ENCODE data around the gene SKA2.
"Not testable (repeated sequence)": the region's sequence is repeated elsewhere in the genome, so short reads cannot be mapped to it uniquely, and the experiment has no call there.

SKA2 gene

GRCh38 chr17:59167571-59168001, 12.6 kb upstream of the SKA2 start:
- peak; percentile 51 to 55 for DNase-seq
- no peak for TF ChIP-seq POLR2A (IDR thresholded peaks at IDR 0.05; ENCODE audit: low read length)
- no peak for TF ChIP-seq GATA1 (IDR thresholded peaks at IDR 0.05; ENCODE audit: low read depth, low read length)

DNA sequence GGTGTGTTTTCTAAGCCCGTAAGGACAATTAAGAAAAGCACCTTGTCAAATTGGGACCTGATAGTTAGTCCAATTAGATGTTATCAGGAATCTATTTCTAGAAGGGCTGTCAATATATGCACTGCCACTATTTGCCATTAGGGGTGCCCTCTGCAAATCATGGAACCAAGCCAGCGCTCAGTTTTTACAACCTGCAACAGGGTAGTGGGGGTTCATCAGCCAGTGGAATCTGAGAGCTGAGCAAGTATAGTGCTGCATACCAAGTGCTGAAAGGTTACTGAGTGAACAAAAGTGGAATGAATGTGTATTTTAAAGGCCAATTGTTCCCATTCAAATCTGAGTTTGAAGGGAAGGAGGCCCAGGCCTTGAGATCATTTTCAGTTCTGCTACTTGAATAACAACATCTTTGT, 11.0 kb upstream of the SKA2 start:
- DNase-seq, result peak; percentile 67 to 74
- TF ChIP-seq POLR2A (IDR thresholded peaks at IDR 0.05; ENCODE audit: low read length), result no peak
- no peak for TF ChIP-seq GATA1 (IDR thresholded peaks at IDR 0.05; ENCODE audit: low read depth, low read length)

DNA sequence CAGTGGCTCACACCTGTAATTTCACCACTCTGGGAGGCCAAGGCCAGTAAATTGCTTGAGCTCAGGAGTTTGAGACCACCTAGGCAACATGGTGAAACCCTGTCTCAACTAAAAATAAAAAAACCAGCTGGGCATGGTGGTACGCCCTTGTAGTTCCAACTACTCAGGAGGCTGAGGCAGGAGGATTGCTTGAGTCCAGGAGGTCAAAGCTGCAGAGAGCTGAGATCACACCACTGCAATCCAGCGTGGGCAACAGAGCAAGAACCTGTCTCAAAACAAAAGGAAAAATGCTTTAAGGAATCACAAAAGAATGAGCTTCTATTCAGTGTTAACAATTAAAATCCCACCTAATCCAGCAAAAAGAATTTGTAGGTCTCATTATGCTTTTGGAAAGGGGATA, 6.5 kb upstream of the SKA2 start:
- DNase-seq, result no peak
- TF ChIP-seq GATA1 (IDR thresholded peaks at IDR 0.05; ENCODE audit: low read depth, low read length) (no peak), POLR2A (IDR thresholded peaks at IDR 0.05; ENCODE audit: low read length) (no peak)

DNA sequence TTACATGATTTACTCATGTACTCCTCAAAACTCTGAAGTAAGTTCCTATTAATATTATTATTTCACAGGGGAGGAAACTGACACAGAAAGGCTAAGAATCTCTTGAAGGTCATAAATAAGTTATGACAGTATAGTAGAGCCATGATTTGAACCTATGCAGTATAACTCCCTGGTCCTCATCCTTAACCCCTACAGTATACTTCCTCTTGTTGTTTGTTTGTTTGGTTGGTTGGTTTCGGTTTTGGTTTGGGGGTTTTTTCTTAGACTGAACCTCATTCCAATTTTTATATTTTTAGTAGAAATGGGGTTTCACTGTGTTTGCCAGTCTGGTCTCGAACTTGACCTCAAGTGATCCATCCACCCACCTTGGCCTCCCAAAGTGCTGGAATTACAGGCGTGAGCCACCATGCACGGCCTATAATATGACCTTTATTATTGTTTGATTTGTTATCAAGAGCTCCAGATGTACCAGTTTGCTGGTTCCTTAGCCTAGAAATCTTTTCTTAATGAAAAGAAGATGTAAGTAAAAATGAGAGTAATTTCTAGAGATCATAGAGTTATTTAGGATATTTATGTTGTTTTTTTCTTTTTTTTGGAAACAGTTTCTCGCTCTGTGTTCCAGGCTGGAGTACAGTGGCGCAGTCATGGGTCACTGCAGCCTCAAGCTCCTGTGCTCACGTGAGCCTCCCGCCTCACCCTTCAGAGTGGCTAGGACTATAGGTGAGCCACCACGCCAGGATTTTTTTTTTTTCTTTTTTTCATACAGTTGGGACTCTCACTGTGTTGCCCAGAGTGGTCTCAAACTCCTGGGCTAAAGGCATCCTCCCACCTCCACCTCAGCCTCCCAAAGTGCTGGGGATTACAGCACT, 5.4 kb upstream of the SKA2 start:
- peak in 1 of 2 experiments; percentile 34 for DNase-seq
- TF ChIP-seq GATA1 (IDR thresholded peaks at IDR 0.05; ENCODE audit: low read depth, low read length), result no peak
- no peak for TF ChIP-seq POLR2A (IDR thresholded peaks at IDR 0.05; ENCODE audit: low read length)

DNA sequence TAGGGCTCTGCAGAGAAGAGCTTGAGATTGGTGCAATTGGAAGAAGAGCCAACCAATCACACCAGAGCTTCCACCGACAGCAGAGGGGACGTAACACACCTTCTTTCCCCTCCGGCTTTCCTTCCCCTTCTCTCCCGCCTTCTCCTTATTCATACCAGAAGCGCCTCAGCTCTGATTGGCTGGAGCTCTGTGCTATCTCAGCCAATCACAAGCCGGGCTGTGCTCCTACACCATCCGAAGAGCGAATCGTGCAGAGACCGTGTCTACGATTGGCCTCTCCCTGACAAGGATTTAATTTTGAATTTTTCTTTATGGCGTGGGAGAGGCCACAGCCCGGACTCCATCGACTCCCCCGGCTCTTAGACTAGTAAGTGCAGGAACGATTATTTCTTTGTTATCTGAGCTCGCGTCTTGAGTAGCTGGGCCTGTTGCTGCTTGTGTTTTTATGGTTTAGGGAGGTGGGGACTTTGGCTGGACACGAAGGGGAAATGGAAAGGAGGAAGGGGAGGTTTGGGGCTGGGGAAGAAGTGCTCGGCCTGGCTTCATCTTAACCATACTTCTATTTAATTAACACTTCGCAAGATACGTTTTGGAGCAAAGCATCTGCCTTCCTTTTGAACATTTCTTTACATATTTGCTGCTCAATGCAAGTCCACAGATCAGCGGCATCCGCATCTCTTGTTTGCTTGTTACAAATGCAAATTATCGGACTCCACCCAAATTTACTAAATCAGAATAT, 622 bp upstream of the SKA2 start, which contains the start of gene PRR11:
Gene PRR11 (plus strand): TSS at position 308 of the 739 bp plus-strand sequence. CDS start 14,007 bp downstream, outside the sequence.
- DNase-seq, result peak; percentile 100
- TF ChIP-seq GATA1 (IDR thresholded peaks at IDR 0.05; ENCODE audit: low read depth, low read length), result no peak
- no peak for TF ChIP-seq POLR2A (IDR thresholded peaks at IDR 0.05; ENCODE audit: low read length)

- TF ChIP-seq GATA1 (IDR thresholded peaks at IDR 0.05; ENCODE audit: low read depth, low read length) (no peak), POLR2A (IDR thresholded peaks at IDR 0.05; ENCODE audit: low read length) (no peak)
- peak; percentile 69 to 74 for DNase-seq
Measured at GRCh38 chr17:59154292-59154720, 680 bp downstream of the SKA2 start.

GRCh38 chr17:59152925-59153324, 2.1 kb downstream of the SKA2 start:
- no peak for DNase-seq
- TF ChIP-seq GATA1 (IDR thresholded peaks at IDR 0.05; ENCODE audit: low read depth, low read length) (no peak), POLR2A (IDR thresholded peaks at IDR 0.05; ENCODE audit: low read length) (no peak)

DNA sequence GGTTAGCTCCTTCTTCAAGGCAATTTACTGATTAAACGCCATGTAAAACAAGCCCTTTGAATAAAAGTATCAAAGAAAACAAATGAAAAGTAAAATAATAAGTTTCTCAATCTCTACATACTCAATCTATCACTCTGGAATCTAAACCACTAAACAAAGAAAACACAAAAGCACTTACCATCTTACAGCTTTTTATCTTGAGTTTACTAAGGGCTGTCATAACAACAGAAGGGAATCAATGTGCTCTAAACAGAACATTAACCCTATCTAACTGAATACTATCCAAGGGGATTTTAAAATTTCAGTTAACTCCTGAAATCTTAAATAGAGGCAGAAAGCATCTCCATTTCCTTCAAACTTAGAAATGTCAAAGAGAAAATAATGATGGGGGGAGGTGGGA, 3.4 kb downstream of the SKA2 start:
- no peak for DNase-seq
- TF ChIP-seq GATA1 (IDR thresholded peaks at IDR 0.05; ENCODE audit: low read depth, low read length) (no peak), POLR2A (IDR thresholded peaks at IDR 0.05; ENCODE audit: low read length) (no peak)

- TF ChIP-seq GATA1 (IDR thresholded peaks at IDR 0.05; ENCODE audit: low read depth, low read length) (no peak), POLR2A (IDR thresholded peaks at IDR 0.05; ENCODE audit: low read length) (no peak)
- DNase-seq, result no peak
Measured at GRCh38 chr17:59151006-59151405, 4.0 kb downstream of the SKA2 start.

DNA sequence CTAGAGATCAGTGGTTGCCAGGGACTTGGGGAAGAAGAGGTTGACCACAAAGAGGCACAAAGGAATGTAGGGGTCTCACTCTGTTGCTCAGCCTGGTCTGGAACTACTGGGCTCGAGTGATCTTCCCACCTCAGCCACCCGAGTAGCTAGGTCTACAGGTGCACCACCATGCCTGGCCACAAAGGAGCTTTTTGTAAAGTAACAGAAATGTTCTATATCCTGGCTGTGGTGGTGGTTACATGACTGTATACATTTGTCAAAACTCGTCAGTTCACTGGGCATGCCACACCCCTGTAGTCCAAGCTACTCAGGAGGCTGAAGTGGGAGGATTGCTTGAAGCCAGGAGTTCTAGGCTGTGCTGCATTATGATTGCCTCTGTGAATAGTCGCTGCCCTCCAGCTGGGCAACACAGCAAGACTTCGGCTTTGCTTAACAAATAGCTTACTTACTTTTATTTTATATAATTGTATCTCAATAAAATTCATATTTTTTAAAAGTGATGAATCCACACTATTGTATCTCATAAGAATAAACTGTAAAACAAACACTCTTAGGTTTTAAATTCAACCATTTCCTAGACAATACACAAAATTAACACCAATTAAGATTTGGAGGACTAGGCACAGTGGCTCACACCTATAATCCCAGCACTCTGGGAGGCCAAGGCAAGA, 5.0 kb downstream of the SKA2 start:
- TF ChIP-seq POLR2A (IDR thresholded peaks at IDR 0.05; ENCODE audit: low read length), result no peak
- TF ChIP-seq GATA1 (IDR thresholded peaks at IDR 0.05; ENCODE audit: low read depth, low read length), result no peak
- DNase-seq, result no peak

GRCh38 chr17:59149051-59149450, 5.9 kb downstream of the SKA2 start:
- DNase-seq, result no peak
- TF ChIP-seq GATA1 (IDR thresholded peaks at IDR 0.05; ENCODE audit: low read depth, low read length), result no peak
- no peak for TF ChIP-seq POLR2A (IDR thresholded peaks at IDR 0.05; ENCODE audit: low read length)

GRCh38 chr17:59145571-59146096, 9.4 kb downstream of the SKA2 start:
- DNase-seq, result no peak
- no peak for TF ChIP-seq POLR2A (IDR thresholded peaks at IDR 0.05; ENCODE audit: low read length)
- TF ChIP-seq GATA1 (IDR thresholded peaks at IDR 0.05; ENCODE audit: low read depth, low read length), result no peak

GRCh38 chr17:59141860-59142259, 13.1 kb downstream of the SKA2 start:
- no peak for DNase-seq
- TF ChIP-seq GATA1 (IDR thresholded peaks at IDR 0.05; ENCODE audit: low read depth, low read length) (no peak), POLR2A (IDR thresholded peaks at IDR 0.05; ENCODE audit: low read length) (no peak)

- no peak for TF ChIP-seq GATA1 (IDR thresholded peaks at IDR 0.05; ENCODE audit: low read depth, low read length)
- TF ChIP-seq POLR2A (IDR thresholded peaks at IDR 0.05; ENCODE audit: low read length), result no peak
- DNase-seq, result peak; percentile 42 to 59
Measured at GRCh38 chr17:59139939-59140338, 15.0 kb downstream of the SKA2 start.

DNA sequence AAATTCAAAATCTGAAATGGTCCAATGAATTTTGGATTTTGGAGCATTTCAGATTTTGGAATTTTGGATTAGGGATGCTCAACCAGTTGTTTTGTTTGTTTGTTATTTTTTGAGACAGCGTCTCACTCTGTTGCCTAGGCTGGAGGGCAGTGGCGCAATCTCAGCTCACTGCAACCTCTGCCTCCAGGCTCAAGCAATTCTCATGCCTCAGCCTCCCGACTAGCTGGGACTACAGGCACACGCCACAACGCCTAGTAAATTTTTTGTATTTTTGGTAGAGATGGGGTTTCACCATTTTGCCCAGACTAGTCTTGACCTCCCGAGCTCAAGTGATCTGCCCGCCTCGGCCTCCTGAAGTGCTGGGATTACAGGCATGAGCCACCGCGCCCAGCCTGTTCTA, 16.6 kb downstream of the SKA2 start:
- not testable (repeated sequence) for DNase-seq
